OCI-LY1 (cell line): ENCODE results near the gene TMEM106C.

Experiments used
- H2AFZ ChIP-seq: fragments of 200-600 bp; sonication (generic), shearing (Covaris generic); 2 replicates; pipeline ENCODE4 v1.6.0; 2014; ENCODE audit warnings: antibody characterized with exemption, mild to moderate bottlenecking, low read length
- H3F3A ChIP-seq: fragments of 200-600 bp; sonication (generic), shearing (Covaris generic); 2 replicates; pipeline ENCODE4 v1.6.0; 2014; ENCODE audit warnings: mild to moderate bottlenecking, antibody characterized with exemption, low read length, moderate library complexity; ENCODE audit not compliant: insufficient read depth
- H3K27ac ChIP-seq: fragments of 200-600 bp; sonication (generic); 2 replicates; pipeline ENCODE4 v1.5.1; 2014; ENCODE audit warnings: low read length, mixed run types, mild to moderate bottlenecking, low read depth; ENCODE audit not compliant: poor library complexity, severe bottlenecking
- H3K27me3 ChIP-seq: fragments of 200-600 bp; sonication (generic); 2 replicates; pipeline ENCODE4 v1.6.0; 2014; ENCODE audit warnings: antibody characterized with exemption, mild to moderate bottlenecking, low read length, moderate library complexity; ENCODE audit not compliant: insufficient read depth
- H3K36me3 ChIP-seq: fragments of 200-600 bp; sonication (generic); 2 replicates; pipeline ENCODE4 v1.6.1; 2014; ENCODE audit warnings: mild to moderate bottlenecking, antibody characterized with exemption, low read length, moderate library complexity, mixed read lengths; ENCODE audit not compliant: insufficient read depth
- H3K4me1 ChIP-seq: fragments of 200-600 bp; sonication (generic); 2 replicates; pipeline ENCODE4 v1.5.1; 2014; ENCODE audit warnings: mild to moderate bottlenecking, low read length, moderate library complexity; ENCODE audit not compliant: insufficient read depth, severe bottlenecking
- H3K4me2 ChIP-seq: fragments of 200-600 bp; sonication (generic), shearing (Covaris generic); 2 replicates; pipeline ENCODE4 v1.6.1; 2014; ENCODE audit warnings: low read length
- H3K4me3 ChIP-seq: fragments of 200-600 bp; sonication (generic); 2 replicates; pipeline ENCODE4 v1.5.1; 2014; ENCODE audit warnings: low read length, low read depth, mild to moderate bottlenecking, mixed read lengths; ENCODE audit not compliant: poor library complexity, severe bottlenecking
- H3K79me2 ChIP-seq: fragments of 200-600 bp; shearing (Covaris generic); 2 replicates; pipeline ENCODE4 v1.6.1; 2016; ENCODE audit warnings: mixed run types, low read length, mixed read lengths; ENCODE audit not compliant: insufficient read depth
- H3K9ac ChIP-seq: fragments of 200-600 bp; sonication (generic), shearing (Covaris generic); 2 replicates; pipeline ENCODE4 v1.6.1; 2014; ENCODE audit warnings: mild to moderate bottlenecking, low read length, mixed read lengths
- H3K9me2 ChIP-seq: fragments of 200-600 bp; sonication (generic), shearing (Covaris generic); 2 replicates; pipeline ENCODE4 v1.6.1; 2014; ENCODE audit warnings: low read depth, mild to moderate bottlenecking, low read length, mixed read lengths
- H3K9me3 ChIP-seq: fragments of 200-600 bp; shearing (Covaris generic); 2 replicates; pipeline ENCODE4 v1.6.1; 2014; ENCODE audit warnings: low read length, mixed read lengths
- H4K20me1 ChIP-seq: fragments of 200-600 bp; sonication (generic), shearing (Covaris generic); 2 replicates; pipeline ENCODE4 v1.6.0; 2016; ENCODE audit warnings: mild to moderate bottlenecking, low read length; ENCODE audit not compliant: insufficient read depth
- CTCF ChIP-seq: fragments of 200-600 bp; sonication (generic), shearing (Covaris generic); IDR thresholded peaks from 2 replicates; pipeline ENCODE4 v1.5.1; 2017; ENCODE audit warnings: mild to moderate bottlenecking, antibody characterized with exemption, low read length, moderate library complexity, mixed read lengths
- EZH2 ChIP-seq: fragments of 200-600 bp; sonication (generic), shearing (Covaris generic); IDR thresholded peaks from 2 replicates; pipeline ENCODE4 v1.8.0; 2017; ENCODE audit warnings: borderline replicate concordance, mixed run types, mild to moderate bottlenecking, antibody characterized with exemption, low read length, moderate library complexity, mixed read lengths

TMEM106C gene

DNA sequence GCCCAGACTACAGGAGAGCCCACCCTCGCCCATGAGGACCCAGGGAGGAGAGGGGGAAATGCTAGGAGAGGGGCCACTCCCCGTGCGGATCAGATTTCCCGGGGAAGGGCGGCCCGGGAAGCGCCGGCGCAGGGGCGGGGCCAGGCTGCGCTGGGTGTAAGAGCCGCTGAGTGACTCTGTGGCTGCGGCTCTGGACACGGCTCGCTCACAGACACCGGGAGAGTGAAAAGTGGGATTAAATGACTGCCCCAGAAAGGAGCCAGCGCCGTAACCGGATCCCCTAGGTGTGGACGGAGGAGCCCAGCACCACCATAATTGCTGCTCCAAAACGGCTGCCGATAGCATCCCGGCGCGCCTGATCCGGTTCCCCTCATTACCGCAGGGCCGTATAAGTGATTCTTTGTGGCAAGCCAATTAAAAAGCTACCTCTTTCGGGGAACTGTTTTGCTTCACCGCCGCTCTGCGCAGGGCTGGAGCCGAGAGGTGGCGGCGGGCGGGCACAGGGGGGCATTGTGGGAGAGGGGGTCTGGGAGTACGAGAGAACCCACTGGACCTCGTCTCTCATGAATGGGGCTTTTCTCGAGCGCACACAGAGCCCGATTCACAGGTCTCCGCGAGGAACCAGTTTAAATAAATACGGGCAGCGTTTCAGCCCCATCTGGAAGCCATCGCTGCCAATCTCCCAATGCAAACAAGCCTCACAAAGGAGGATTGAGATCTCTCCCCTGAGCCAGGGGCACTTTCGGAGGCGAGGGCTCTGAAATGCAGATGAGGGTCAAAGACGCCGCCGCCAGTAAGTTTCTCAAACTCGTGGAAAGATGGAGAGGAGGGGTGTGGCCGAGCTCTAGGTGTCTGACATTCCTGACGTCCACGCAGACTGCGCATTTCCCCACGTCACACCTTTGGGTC, 38.4 kb downstream of the TMEM106C start:
- Histone ChIP-seq H3K27ac (no peak overlapping the region), H3K27me3 (peaks cover 10% of the 10 kb centered on the region; the same call in 1 of the 2 replicates), H3F3A (no peaks in the 10 kb centered on the region), H2AFZ (no peak overlapping the region), H3K79me2 (no peaks in the 10 kb centered on the region), H3K9me3 (no peaks in the 10 kb centered on the region), H4K20me1 (no peaks in the 10 kb centered on the region), H3K36me3 (no peaks in the 10 kb centered on the region), H3K4me1 (no peaks in the 10 kb centered on the region), H3K4me3 (no peak overlapping the region), H3K4me2 (no peak overlapping the region), H3K9me2 (no peaks in the 10 kb centered on the region), H3K9ac (no peak overlapping the region)
- no peak for TF ChIP-seq EZH2
- no peak for TF ChIP-seq CTCF

DNA sequence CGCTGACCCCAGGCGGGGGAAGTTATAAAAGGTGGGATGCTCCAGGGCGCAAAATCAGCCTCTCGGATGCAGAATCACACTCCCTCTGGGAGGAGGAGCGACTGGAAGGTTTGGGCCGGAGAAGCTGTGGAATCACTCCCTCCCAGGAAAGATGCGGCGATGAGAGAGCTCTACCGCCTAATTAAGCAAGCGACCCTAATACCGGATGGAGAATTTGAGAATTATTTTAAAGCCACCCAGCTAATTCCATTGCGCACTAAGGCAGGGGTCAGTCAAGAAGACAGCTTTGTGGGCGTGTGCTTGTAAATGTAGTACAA, 39.0 kb downstream of the TMEM106C start:
- Histone ChIP-seq H2AFZ (no peak overlapping the region), H3K36me3 (no peaks in the 10 kb centered on the region), H3K27me3 (peaks cover 10% of the 10 kb centered on the region; the same call in 1 of the 2 replicates), H3K79me2 (no peaks in the 10 kb centered on the region), H3K9me3 (no peaks in the 10 kb centered on the region), H3K4me1 (no peaks in the 10 kb centered on the region), H3K9ac (no peak overlapping the region), H3K27ac (no peak overlapping the region), H3K9me2 (no peaks in the 10 kb centered on the region), H3F3A (no peaks in the 10 kb centered on the region), H3K4me3 (no peak overlapping the region), H3K4me2 (no peak overlapping the region), H4K20me1 (no peaks in the 10 kb centered on the region)
- TF ChIP-seq EZH2 (no peak), CTCF (no peak)

DNA sequence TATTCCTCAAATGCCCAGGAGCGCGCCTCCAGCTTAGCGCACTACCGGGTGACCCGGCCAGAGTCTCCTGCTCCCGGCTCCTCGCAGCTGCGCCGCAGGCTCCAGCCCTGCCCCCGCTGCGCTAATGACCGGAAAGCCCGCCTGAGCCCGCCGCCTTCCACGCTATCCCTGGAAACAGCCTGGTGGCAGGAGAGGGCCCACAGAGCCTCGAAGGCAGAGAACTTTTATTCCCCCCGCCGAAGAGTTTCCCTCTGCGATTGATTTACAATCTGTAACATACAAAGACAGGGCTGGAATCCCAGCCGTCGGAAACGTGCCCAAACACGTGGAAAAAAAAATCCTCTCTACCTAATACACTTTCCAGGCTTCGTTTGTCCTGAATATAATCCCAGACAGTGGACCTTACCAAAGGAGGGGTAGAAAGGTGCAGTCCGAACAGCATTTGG, 39.4 kb downstream of the TMEM106C start:
- Histone ChIP-seq H3K4me1 (no peaks in the 10 kb centered on the region), H3K27ac (no peak overlapping the region), H3K9ac (no peak overlapping the region), H3F3A (no peaks in the 10 kb centered on the region), H3K79me2 (no peaks in the 10 kb centered on the region), H3K4me3 (no peak overlapping the region), H4K20me1 (no peaks in the 10 kb centered on the region), H3K4me2 (no peak overlapping the region), H3K36me3 (no peaks in the 10 kb centered on the region), H3K9me2 (no peaks in the 10 kb centered on the region), H2AFZ (no peak overlapping the region), H3K27me3 (peaks cover 10% of the 10 kb centered on the region; the same call in 1 of the 2 replicates), H3K9me3 (no peaks in the 10 kb centered on the region)
- TF ChIP-seq CTCF, result no peak
- no peak for TF ChIP-seq EZH2
